H4 (cell line): ENCODE measurements around the gene CRIP1. TPM values are rescaled to one million over a fixed set of nuclear protein-coding genes. Genes with fewer than 3 reads are reported as not detected.

ENCODE experiments used
- DNase-seq: peaks from one replicate; pipeline ENCODE4 v3.0.0-alpha.2; 2015; ENCODE audit warnings: low spot score
- total RNA-seq: library from RNA; depleted of rRNA; stranded (reverse); fragments of >200 nt; shearing (Covaris generic); gene quantifications from 2 replicates; pipeline ENCODE4 v1.2.3, GENCODE V29; 2014

CRIP1 gene
- total RNA-seq, 1 experiment from 2014 or later: not detected

GRCh38 chr14:105503935-105504692, 17.4 kb downstream of the CRIP1 start:
- DNase-seq: no peak

DNA sequence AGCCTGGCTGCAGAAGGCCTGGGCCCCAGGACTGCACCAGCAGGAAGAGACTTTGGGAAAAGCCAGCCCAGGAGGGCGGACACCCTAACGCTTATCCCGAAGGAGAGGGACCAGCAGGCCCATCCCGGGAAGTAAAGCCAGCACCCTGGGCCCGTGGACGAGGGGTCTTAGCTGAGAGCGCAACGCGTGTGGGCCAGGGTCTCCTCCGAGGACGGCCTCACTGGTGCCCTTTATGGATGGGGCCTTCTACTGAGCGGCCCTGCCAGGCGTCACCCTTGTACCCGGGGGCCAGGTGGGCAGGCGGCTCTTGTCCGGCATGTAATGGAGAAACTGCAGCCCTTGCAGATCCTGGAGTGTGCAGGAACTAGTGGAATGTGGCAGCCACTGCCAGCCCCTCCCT, 18.4 kb downstream of the CRIP1 start:
- no peak for DNase-seq

GRCh38 chr14:105507247-105507646, 20.6 kb downstream of the CRIP1 start:
- DNase-seq: no peak

GRCh38 chr14:105508069-105508468, 21.4 kb downstream of the CRIP1 start:
- no peak for DNase-seq

DNA sequence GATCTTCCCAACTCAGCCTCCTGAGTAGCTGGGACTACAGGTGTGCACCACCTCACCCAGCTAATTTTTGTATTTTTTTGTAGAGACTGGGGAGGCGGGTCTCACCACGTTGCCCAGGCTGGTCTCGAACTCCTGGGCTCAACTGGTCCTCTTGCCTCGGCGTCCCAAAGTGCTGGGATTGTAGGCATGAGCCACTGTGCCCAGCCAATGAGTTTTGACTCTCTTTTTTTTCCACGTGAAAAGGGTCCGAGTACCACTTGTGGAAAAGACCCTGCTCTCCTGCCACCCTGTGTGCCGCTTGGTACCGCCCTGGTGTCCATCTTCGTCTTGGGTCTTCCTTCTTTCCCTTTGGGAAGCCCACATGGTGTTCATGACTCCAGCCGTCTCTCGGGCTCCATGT, 21.9 kb downstream of the CRIP1 start:
- DNase-seq: no peak

DNA sequence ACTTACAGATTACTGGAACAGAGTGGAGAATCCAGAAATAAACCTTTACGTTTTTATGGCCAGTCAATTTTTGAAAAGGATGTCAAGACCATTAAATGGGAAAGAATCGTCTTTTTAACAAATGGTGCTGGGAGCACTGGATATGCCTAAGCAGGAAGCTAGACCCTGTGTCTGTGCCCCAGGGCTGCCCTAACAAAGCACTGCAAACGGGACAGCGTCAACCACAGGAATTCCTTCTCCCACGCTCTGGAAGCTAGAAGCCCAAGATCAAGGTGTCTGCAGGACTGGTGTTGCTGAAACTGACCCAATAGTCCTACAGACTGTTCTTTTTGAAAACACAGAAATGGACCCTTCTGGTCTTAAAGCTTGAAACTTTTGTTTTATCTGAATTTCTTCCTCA, 30.4 kb downstream of the CRIP1 start:
- no peak for DNase-seq

DNA sequence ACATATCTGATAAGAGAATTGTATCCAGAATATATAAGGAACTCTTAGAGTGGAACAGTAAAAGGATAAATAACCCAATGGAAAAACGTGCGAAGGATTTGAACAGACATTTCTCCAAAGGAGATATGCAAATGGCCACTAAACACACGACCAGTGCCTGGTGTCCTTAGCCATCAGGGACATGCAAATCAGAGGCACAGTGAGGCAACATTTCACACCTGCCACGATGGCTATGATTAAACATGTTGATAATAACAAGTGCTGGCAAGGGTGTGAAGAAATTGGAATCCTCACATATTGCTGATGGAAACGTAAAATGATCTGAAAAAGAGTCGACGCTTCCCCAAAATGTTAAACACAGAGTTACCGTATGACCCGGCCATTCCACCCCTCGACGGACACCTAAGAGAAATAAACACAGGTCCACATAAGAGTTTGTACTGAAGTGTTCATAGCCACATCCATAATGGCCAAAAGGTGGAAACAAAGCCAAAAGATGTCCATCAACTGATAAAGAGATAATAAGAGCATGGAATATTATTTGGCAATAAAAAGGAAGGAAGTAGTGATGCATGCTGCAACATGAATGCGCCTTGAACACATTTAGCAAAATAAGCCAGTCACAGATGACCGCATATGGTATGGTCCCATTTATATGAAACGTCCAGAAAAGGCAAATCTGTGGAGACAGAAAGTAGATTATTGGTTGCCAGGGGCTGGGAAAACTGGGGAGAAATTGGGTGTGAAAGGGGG, 33.4 kb downstream of the CRIP1 start:
- DNase-seq: no peak

- DNase-seq: no peak
Observed at GRCh38 chr14:105525326-105525725, 38.6 kb downstream of the CRIP1 start.

DNA sequence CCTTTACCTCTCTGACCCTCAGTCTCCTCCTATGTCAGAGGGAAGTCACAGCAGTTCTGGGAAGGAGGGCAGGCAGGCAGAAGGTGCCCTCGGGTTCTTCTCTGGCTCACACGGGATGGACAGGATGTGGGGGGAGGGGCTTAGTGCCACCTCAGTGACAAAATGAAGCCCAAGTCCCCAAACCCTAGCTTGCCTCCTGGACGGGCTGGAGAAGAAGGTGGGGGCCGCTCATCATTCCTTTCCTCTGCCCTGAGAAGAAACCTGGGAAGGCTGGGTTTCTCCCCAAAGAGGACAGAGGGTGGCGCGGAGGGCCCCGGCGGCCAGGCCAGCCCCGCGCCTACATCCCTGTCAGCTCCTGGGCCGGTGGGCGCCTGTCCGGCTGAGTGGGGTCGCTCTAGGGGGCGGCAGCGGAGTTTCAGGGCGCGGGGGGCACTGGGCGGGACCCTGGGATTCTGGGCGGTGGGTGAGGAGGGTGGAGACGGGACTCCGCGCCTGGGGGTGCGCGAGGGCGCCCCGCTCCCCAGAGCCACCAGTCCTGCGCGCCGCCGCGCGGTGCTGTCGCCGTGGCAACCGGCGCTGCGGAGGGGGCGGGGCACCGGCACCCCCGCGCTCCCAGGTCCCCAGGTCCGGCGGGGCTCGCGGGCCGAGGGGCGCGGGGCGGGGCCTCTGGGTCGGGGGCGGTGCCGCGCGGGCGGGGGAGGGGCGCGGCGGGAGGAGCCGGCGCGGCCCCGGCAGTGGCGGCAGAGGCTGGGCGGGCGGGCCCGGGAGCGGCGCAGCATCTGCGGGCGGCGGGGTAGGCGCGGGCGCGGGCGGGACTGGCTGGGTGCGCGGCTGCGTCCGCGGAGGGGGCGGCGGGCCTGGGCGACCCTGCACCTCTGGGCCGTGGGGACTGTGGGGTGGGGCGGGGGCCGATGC, 39.4 kb downstream of the CRIP1 start, which contains the start of gene TMEM121:
Gene TMEM121 (plus strand): TSS at position 723 of the 915 bp plus-strand sequence. CDS start 2,252 bp downstream, outside the sequence.
- peak; percentile 51 for DNase-seq

DNA sequence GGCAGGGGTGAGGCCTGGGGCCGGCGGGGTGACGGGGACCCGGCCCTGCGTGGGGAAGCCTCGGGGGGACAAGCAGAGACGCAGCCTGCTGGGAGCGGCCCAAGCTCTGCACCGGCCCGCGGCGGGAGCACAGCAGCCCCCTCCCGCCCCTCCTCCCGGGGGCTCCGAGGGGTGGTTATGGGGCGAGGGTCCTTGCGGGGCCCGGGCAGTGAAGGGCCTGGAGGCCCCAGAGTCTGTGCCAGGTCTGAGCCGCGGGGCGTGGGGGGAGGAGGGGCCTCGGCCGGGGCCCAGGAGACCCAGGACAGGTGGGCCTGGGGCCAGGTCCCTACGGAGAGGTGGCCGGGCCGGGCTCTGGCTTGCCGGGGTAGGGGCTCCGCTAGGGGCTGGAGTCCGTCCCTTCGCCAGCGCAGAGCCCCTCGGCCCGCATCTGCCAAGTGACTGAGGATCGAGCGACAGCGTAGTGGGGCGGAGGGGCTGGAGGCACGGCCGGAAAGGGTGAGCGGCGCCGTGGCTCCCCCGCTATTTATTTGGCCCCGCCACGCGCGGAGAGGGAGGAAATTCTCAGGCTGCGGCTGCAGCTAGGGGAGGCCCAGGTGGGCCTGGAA, 40.2 kb downstream of the CRIP1 start:
- DNase-seq: no peak

- DNase-seq: no peak
Observed at GRCh38 chr14:105527381-105527825, 40.7 kb downstream of the CRIP1 start.

DNA sequence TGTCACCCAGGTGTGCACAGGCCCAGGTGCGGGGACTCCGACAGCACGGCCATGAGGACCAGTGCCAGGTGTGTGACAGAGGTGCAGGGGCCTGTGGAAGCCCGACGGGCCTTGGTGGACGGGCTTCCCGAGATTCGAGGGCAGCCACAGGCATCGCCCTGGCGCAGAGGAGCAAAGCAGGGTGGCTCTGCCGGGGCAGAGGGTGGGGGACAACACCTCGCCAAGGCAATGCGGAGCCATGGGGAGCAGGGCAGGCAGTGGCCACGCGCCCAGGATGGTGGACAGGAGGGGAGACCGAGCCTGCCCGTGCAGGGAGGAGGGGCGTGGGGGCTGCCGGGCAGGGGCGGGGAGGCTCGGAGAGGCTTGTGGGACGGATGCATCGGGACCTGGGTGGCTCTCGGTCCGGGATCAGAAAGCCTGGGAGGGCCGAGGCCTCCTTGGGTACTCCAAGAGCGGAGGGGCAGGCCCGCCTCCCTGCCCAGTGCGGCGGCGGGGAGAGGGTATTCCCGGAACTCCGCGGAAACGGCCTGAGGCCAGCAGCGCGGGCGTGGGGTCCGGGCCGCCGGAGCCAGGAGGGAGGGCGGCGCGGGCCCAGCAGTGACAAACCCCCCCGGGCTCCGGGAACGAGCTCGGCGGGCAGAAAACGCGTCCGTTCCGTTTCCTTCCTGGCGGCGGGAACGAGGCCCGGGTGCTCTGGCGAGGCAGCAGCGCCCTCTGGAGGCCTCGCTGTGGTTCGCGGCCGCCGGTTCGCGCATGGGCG, 41.3 kb downstream of the CRIP1 start:
- DNase-seq: peak; percentile 55

GRCh38 chr14:105528586-105529318, 42.1 kb downstream of the CRIP1 start:
- DNase-seq: no peak

DNA sequence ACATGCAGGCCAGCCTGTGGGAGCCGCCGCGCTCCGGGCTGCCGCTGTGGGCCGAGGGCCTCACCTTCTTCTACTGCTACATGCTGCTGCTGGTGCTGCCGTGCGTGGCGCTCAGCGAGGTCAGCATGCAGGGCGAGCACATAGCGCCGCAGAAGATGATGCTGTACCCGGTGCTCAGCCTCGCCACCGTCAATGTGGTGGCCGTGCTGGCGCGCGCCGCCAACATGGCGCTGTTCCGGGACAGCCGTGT, 42.6 kb downstream of the CRIP1 start:
- no peak for DNase-seq

DNA sequence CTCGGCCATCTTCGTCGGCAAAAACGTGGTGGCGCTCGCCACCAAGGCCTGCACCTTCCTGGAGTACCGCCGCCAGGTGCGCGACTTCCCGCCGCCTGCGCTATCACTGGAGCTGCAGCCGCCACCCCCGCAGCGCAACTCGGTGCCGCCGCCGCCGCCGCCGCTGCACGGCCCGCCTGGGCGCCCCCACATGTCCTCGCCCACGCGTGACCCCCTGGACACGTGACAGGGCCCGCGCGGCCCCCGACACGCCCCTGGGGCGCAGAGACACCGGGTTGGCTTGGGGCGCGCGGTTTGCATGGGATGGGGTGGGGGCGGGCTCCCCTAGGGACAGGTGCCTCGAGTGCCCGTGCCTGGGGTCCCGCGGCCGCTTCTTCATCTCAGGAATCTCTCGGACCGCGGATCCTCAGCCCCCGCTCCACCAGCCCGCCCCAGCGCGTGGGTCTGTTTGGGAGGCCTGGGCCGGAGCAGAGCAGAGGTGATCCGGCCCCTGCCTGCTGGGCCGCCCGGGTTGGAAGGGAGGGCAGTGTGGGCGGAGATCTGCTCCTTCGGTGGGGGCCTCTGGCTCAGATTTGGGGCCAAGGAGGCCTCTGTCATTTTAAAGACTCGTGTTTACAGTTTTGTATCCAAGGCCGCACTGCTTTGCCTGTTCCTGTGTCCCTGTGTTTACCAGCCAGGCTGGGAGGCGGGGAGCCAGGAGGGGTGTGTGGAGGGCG, 43.0 kb downstream of the CRIP1 start:
- DNase-seq: no peak

DNA sequence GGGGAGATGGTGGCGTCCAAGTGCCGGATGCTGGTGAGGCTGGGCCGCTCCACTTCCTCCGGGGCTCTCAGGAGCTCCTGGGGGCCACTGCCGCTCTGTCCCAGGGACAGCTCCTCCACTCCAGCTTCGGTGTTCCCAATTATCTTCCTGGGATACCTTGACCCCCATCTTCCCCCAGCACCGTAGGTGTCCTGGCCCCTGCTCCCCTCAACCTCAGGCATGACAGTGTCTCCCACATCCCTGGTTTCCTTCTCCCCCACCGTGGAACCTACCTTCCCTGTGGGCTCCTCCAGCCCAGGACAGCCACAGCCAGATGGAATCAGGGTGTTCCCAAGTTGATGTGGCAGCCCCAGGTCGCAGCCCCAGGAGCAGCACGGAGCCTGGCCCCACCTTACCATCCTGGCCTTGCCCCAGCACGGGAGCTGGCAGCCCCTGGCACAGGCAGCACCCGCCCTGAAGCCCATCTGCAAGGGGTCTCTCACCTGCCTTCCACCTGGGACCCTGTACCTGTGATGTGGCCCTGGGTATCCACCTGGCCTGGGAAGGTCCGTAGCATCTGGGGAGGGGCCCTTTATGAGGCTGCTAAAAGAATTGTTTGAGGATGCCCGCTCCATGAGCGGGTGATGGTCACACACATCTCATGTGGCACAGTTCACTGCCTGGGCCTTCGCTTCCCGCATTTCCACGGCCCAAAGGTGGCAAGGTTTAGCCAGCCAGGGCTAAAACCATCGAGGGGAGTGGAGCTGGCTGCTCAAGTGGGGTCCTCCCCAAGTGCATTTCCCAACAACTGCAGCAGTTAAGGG, 43.8 kb downstream of the CRIP1 start:
- DNase-seq: no peak

- DNase-seq: no peak
Observed at GRCh38 chr14:105531088-105531893, 44.6 kb downstream of the CRIP1 start.
